ENCODE results near the gene ALOXE3. TPM values are rescaled to one million over a fixed set of nuclear protein-coding genes. Genes with fewer than 3 reads are reported as not detected.

ALOXE3 gene
- total RNA-seq, 1 donor from 2014 or later: not detected

DNA sequence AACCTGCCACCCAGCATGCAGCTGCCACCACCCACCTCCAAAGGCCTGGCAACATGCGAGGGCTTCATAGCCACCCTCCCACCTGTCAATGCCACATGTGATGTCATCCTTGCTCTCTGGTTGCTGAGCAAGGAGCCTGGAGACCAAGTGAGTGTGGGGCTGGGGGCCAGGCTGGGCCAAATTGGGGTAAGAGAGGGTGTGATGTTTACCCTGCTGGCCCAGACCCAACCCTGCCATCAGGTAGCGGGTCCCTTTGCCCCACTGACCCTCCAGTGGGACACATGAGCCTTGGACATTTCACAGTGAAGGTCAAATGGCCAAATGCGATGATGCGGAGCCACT, 70.6 kb downstream of the ALOXE3 start:
- peaks cover 18% of the 10 kb centered on the region for H3K27me3 Mint-ChIP-seq (ENCODE audit: unreplicated experiment)
- H3K27ac Mint-ChIP-seq (ENCODE audit: unreplicated experiment): no peak overlapping the region
- H3K9me3 Mint-ChIP-seq (ENCODE audit: unreplicated experiment): no peaks in the 10 kb centered on the region
- H3K36me3 Mint-ChIP-seq (ENCODE audit: low read depth, unreplicated experiment): peaks cover 4% of the 10 kb centered on the region
- DNase-seq (ENCODE audit: low spot score): no peak
- TF ChIP-seq, protein P1, sequence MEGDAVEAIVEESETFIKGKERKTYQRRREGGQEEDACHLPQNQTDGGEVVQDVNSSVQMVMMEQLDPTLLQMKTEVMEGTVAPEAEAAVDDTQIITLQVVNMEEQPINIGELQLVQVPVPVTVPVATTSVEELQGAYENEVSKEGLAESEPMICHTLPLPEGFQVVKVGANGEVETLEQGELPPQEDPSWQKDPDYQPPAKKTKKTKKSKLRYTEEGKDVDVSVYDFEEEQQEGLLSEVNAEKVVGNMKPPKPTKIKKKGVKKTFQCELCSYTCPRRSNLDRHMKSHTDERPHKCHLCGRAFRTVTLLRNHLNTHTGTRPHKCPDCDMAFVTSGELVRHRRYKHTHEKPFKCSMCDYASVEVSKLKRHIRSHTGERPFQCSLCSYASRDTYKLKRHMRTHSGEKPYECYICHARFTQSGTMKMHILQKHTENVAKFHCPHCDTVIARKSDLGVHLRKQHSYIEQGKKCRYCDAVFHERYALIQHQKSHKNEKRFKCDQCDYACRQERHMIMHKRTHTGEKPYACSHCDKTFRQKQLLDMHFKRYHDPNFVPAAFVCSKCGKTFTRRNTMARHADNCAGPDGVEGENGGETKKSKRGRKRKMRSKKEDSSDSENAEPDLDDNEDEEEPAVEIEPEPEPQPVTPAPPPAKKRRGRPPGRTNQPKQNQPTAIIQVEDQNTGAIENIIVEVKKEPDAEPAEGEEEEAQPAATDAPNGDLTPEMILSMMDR (IDR thresholded peaks at IDR 0.05; ENCODE audit: unreplicated experiment): no peak
- peaks cover 2% of the 10 kb centered on the region for H3K4me1 Mint-ChIP-seq (ENCODE audit: unreplicated experiment)
- no peak overlapping the region for H3K4me3 Mint-ChIP-seq (ENCODE audit: unreplicated experiment)

GRCh38 chr17:8046929-8047768, 71.2 kb downstream of the ALOXE3 start:
- Mint-ChIP-seq H3K36me3 (ENCODE audit: low read depth, unreplicated experiment) (peaks cover 4% of the 10 kb centered on the region), H3K9me3 (ENCODE audit: unreplicated experiment) (no peaks in the 10 kb centered on the region), H3K27me3 (ENCODE audit: unreplicated experiment) (peaks cover 18% of the 10 kb centered on the region), H3K27ac (ENCODE audit: unreplicated experiment) (no peak overlapping the region), H3K4me3 (ENCODE audit: unreplicated experiment) (no peak overlapping the region), H3K4me1 (ENCODE audit: unreplicated experiment) (peaks cover 2% of the 10 kb centered on the region)
- no peak for DNase-seq (ENCODE audit: low spot score)
- TF ChIP-seq, protein P1 (IDR thresholded peaks at IDR 0.05; ENCODE audit: unreplicated experiment): no peak

DNA sequence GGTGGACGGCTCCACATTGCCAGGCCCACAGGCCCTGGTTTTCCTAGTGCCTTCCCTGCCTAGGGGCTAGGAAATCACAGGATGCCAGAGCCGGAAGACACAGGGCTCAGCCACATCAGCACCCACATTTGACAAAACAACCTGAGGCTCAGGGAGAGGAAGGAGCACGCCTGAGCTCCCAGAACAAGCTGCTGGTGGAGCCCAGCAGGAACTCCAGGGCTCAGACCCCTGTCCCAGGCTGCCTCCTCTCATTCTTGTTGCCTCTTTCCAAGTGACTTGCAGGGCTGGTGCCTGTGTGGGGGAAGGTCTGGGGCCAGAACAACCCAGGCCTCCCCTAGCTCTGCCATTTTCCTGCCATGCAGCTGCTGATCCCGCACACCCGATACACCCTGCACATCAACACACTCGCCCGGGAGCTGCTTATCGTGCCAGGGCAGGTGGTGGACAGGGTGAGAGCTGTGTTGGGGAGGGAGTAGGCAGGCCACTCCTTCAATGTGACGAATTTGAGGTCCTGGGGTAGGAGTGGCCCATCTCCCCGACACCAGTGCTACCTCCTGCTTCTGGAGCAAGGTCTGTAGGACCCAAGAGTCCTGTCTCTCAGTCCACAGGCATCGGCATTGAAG, 71.9 kb downstream of the ALOXE3 start:
- H3K9me3 Mint-ChIP-seq (ENCODE audit: unreplicated experiment): no peaks in the 10 kb centered on the region
- H3K36me3 Mint-ChIP-seq (ENCODE audit: low read depth, unreplicated experiment): peaks cover 4% of the 10 kb centered on the region
- H3K4me3 Mint-ChIP-seq (ENCODE audit: unreplicated experiment): no peak overlapping the region
- H3K4me1 Mint-ChIP-seq (ENCODE audit: unreplicated experiment): peaks cover 2% of the 10 kb centered on the region
- TF ChIP-seq, protein P1 (IDR thresholded peaks at IDR 0.05; ENCODE audit: unreplicated experiment): no peak
- H3K27ac Mint-ChIP-seq (ENCODE audit: unreplicated experiment): no peak overlapping the region
- H3K27me3 Mint-ChIP-seq (ENCODE audit: unreplicated experiment): peaks cover 18% of the 10 kb centered on the region
- DNase-seq (ENCODE audit: low spot score): no peak

Small RNA genes lying within 50 kb of the gene (microRNA-seq; reads per million reads assigned to microRNA genes)
- gene MIR4314 (ENCODE audit: unreplicated experiment) (not detected), gene MIR6883 (ENCODE audit: unreplicated experiment) (not detected)

Other genes starting within 250 kb of the ALOXE3 start
- gene CHD3, start 229.7 kb downstream of the ALOXE3 start, total RNA-seq (ENCODE audit: unreplicated experiment): 133 TPM
- 0.77 TPM for gene RNF227, start 202.2 kb downstream of the ALOXE3 start, total RNA-seq (ENCODE audit: unreplicated experiment)
- 1.6 TPM for gene KCNAB3, start 188.7 kb downstream of the ALOXE3 start, total RNA-seq (ENCODE audit: unreplicated experiment)
- 171 TPM for gene TRAPPC1, start 186.6 kb downstream of the ALOXE3 start, total RNA-seq (ENCODE audit: unreplicated experiment)
- 32.6 TPM for gene CNTROB, start 186.3 kb downstream of the ALOXE3 start, total RNA-seq (ENCODE audit: unreplicated experiment)
- not detected for gene GUCY2D, start 115.9 kb downstream of the ALOXE3 start, total RNA-seq (ENCODE audit: unreplicated experiment)
- gene ALOX15B, start 79.5 kb downstream of the ALOXE3 start, total RNA-seq (ENCODE audit: unreplicated experiment): 0.13 TPM
- gene ALOX12B, start 30.8 kb downstream of the ALOXE3 start, total RNA-seq (ENCODE audit: unreplicated experiment): 1.7 TPM
- gene HES7, start 5.6 kb upstream of the ALOXE3 start, total RNA-seq (ENCODE audit: unreplicated experiment): 3.3 TPM
- gene PER1, start 33.9 kb upstream of the ALOXE3 start, total RNA-seq (ENCODE audit: unreplicated experiment): 30.0 TPM
- 19.8 TPM for gene VAMP2, start 44.4 kb upstream of the ALOXE3 start, total RNA-seq (ENCODE audit: unreplicated experiment)
- gene TMEM107, start 57.9 kb upstream of the ALOXE3 start, total RNA-seq (ENCODE audit: unreplicated experiment): 14.6 TPM
- 9.7 TPM for gene BORCS6, start 71.7 kb upstream of the ALOXE3 start, total RNA-seq (ENCODE audit: unreplicated experiment)
- gene AURKB, start 92.1 kb upstream of the ALOXE3 start, total RNA-seq (ENCODE audit: unreplicated experiment): 21.4 TPM
- gene CTC1, start 129.5 kb upstream of the ALOXE3 start, total RNA-seq (ENCODE audit: unreplicated experiment): 41.3 TPM
- 67.0 TPM for gene PFAS, start 130.8 kb upstream of the ALOXE3 start, total RNA-seq (ENCODE audit: unreplicated experiment)
- gene RANGRF, start 170.2 kb upstream of the ALOXE3 start, total RNA-seq (ENCODE audit: unreplicated experiment): 22.0 TPM
- 6.9 TPM for gene SLC25A35, start 176.9 kb upstream of the ALOXE3 start, total RNA-seq (ENCODE audit: unreplicated experiment)
- 113 TPM for gene ARHGEF15, start 191.7 kb upstream of the ALOXE3 start, total RNA-seq (ENCODE audit: unreplicated experiment)
- not detected for gene ODF4, start 221.3 kb upstream of the ALOXE3 start, total RNA-seq (ENCODE audit: unreplicated experiment)